ENCODE results near the gene NAGPA. TPM values are rescaled to one million over a fixed set of nuclear protein-coding genes. Genes with fewer than 3 reads are reported as not detected.

Gene NAGPA
- total and polyA plus RNA-seq, 2 of the 13 experiments (the other 11 are each of a cell fraction or from before 2014, with no cell fraction given): 27.1 to 60.3 TPM

- TF ChIP-seq ZFP41 (CRISPR knock-in tag; IDR thresholded peaks at IDR 0.05; ENCODE audit: borderline replicate concordance) (no peak; the same call in 1 of the 2 replicates), SYNCRIP (IDR thresholded peaks at IDR 0.05; ENCODE audit: insufficient read depth, low read depth, low read length) (no peak), TERF1 (CRISPR knock-in tag; IDR thresholded peaks at IDR 0.05) (no peak), KDM5B (CRISPR knock-in tag; IDR thresholded peaks at IDR 0.05; ENCODE audit: borderline replicate concordance) (peak; percentile 94), HMG20B (CRISPR knock-in tag; conservative IDR thresholded peaks at IDR 0.05) (0 out of 2 replicates have a peak, but pooled peaks have one; percentile 59), SRSF1 (optimal IDR thresholded peaks at IDR 0.05; ENCODE audit: low read depth, low read length) (peak; percentile 31), GATA4 (IDR thresholded peaks at IDR 0.05; ENCODE audit: borderline replicate concordance, low read depth) (no peak), LBX2 (CRISPR knock-in tag; IDR thresholded peaks at IDR 0.05; ENCODE audit: borderline replicate concordance) (peak; percentile 89), ZNF207 (IDR thresholded peaks at IDR 0.05; ENCODE audit: borderline replicate concordance) (no peak), NCOR1 (IDR thresholded peaks at IDR 0.05; ENCODE audit: borderline replicate concordance, low read length) (no peak), SUZ12 (IDR thresholded peaks at IDR 0.05; ENCODE audit: low read depth, low read length) (no peak), SKIL (CRISPR knock-in tag; IDR thresholded peaks at IDR 0.05; ENCODE audit: borderline replicate concordance) (peak; percentile 49; the same call in 1 of the 2 replicates), TAF1 (CRISPR knock-in tag; IDR thresholded peaks at IDR 0.05) (peak; percentile 97), ZNF44 (CRISPR knock-in tag; IDR thresholded peaks at IDR 0.05) (no peak), DMAP1 (CRISPR knock-in tag; IDR thresholded peaks at IDR 0.05) (peak; percentile 88), ZNF335 (CRISPR knock-in tag; IDR thresholded peaks at IDR 0.05) (peak; percentile 95), HDAC6 (IDR thresholded peaks at IDR 0.05; ENCODE audit: low read depth, low read length) (no peak), AKNA (CRISPR knock-in tag; IDR thresholded peaks at IDR 0.05; ENCODE audit: borderline replicate concordance) (peak; percentile 87; the same call in 1 of the 2 replicates), ZNF333 (CRISPR knock-in tag; IDR thresholded peaks at IDR 0.05; ENCODE audit: borderline replicate concordance) (peak; percentile 88; the same call in 1 of the 2 replicates), ZNF33B (CRISPR knock-in tag; IDR thresholded peaks at IDR 0.05) (no peak), TARDBP (CRISPR knock-in tag; IDR thresholded peaks at IDR 0.05) (peak; percentile 94)
Measured at GRCh38 chr16:5033256-5034166, at the start of gene NAGPA (continued).

Measured in HepG2 (cell line).